Activated CD4-positive, CD25-positive, alpha-beta regulatory T cell treated with anti-CD3 and anti-CD28 coated beads, Interleukin-2, amount 50 U/mL, for 24 hours (primary cell): Measurements from ENCODE around the gene ARHGEF6.

Experiments used
- ATAC-seq, 2 donors: fragments of 150-1000 bp; cut with Tn5 transposase; one replicate each; pipeline ENCODE4 v1.10.0; 2021; ENCODE audit warnings: mild to moderate bottlenecking in 1 of 2, moderate library complexity in 1 of 2

The ARHGEF6 gene

DNA sequence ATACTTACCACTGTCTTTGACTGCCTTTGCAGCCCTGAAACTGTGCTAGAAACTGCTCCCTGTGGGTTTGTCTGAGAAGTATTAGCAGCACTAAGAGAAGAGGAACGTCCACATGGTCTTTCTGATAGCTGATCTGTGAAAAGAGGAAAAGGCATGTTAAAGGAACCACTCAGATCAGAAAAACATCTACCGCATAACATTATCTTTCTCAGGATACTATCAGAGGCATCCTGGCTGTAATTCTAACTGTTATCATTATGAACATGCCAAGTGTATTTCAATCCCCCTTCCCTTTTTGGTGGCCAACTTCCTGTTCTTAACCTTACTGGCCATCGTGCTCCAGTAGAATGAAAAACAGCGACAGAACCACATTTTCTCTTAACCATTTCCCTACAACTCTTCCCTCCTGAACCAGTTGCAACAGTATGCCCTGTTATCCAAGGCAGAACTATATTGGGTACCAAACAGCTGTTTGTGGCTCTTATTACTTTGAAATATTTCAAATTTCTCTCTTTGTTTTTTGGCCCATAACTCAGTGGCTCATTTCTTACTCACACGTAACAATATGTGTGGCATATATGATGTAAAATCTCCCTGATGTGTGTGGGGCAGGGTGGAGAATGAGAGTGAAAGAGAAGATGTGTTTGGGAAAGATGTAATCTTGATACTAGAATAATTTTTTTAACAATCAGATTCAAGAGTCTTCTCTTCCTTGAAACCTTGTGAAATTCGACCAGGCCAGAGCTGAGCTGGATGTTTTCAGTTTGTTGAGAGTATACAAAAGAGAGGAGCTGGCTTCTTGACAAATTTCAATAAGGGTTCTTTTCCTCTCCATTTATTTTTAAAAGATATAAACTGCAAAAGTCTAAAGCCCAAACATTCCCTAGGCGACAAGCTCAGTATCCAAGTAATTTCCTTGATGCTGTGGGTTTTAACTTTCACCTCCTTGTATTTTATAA, 35.2 kb downstream of the ARHGEF6 start:
- ATAC-seq: no peak

DNA sequence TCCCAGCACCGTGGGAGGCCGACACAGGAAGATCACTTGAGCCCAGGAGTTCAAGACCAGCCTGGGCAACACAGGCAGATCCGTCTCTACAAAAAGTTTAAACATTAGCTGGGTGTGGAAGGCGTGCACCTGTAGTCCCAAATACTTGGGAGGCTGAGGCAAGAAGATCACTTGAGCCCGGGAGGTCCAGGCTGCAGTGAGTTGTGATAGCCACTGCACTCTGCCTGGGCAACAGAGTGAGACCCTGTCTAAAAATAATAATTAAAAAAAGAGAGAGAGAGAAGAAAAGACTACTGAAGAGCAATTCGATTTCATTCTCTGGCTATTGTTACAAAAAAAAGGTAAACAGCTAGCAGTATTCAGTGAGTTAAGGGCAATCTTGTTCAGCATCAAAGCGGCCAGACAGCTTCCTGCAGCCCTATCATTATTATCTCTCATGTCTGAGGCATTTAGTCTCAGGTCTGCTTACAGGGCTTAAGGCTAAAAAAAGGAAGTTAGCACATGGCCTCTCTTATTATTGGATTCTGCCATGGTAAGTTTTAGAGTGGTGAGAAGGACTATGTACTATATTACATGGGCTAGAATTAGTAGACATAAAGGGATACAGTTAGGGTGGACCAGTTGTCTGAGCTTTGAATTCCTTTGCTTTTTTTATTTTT, 37.9 kb downstream of the ARHGEF6 start:
- no peak for ATAC-seq

DNA sequence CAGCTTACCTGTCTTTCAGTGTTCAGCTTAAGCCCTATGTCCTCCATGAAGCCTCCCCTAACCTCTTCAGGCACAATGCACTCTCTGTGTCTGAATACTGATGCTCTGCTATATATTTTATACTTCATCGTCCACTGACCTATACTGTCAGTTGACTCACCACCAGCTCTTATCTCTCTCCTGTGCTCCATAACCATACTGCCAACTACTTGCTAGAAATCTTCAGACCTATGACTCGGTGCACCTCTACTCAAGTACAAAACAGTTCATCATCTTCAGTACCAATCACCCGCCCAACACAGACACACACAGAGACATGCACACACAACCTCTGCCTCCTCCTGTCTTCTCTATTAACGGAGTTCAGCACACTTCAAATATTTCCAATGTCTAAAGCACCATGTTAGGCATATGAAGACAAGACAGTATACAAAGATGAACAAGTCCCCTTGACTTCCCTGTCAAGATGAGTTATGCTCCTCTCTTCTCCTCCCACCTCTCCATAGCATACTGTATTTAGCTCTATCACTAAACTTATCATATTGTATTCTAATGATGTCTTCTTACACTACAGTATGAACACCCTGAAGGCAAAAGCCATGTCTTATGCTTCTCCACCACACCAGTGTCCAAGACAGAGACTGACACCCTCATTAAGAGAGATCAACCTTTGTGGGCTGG, 42.5 kb downstream of the ARHGEF6 start:
- ATAC-seq: peak in 1 of 2 donors; percentile 21

DNA sequence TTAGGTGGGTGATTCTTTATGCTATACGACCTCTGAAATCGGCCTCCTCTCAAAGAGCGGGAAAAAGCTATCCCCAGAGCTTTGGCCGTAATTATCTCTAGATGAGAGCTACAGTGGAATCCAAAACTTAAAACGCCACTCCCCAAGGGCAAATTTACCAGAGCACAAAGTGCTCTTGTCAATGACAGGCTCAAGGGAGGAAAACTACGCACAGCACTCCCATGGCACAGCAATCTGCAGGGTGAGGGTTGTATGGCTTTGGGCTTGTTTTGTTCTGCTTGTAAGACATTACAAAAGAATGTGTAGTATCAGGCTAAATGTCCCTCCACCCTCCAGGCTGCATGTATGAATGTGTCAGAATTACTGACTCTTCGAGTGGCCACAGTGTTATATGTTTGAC, 44.0 kb downstream of the ARHGEF6 start:
- ATAC-seq: no peak

DNA sequence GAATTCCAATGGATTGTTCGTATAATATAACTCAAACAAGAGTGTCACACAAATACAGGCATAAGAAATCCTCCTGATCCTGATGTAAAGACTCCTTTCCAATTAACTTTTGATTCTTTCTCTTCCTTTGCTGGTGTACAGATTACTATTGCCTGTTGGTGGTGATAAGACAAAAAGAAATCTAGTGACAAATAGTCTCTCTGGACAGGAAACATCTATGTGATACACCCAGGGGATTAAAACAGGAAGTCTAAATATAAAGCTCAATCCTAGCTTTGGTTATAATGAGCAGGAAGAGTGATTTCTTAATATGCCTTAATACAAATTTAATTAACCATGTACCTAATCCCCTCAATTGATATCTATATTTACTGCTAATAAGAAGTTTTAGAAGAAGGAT, 45.1 kb downstream of the ARHGEF6 start:
- no peak for ATAC-seq

DNA sequence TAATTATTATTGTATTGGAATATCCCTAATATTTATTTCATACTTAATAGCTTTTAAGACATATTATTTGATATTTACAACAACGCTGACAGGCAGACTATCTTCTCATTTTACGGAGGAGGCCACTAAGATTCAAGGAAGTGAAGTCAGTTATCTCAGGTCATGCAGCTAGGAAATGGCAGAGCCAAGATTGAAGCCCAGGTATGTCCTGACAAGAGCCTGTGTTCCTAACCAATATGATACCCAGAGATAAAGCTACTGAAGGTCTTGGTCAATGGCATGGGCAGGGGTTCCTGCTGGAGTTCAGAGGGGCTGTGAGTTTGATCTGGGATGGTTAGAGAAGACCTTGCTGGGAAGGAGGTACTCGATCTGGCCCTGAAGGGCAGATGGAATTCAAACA, 47.1 kb downstream of the ARHGEF6 start:
- ATAC-seq: no peak

DNA sequence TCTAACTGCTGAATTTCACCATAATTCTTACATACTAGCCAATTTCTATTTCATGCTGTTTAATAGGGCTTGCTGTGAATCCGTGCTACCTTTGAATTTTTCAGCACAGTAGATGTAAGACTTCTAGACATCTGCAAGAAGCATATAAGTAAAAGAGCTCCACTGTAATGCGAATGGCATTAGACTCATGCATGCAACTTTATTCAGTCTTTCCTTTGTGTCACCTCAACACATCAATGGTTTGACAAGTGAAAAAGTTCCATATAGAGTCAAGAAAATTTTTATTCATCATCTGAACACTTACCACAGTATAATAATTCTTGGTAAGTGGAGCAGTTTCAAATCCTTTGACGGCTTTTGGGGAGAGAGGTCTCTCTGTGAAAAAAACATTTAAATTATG, 48.9 kb downstream of the ARHGEF6 start:
- ATAC-seq: peak; percentile 68 to 76

DNA sequence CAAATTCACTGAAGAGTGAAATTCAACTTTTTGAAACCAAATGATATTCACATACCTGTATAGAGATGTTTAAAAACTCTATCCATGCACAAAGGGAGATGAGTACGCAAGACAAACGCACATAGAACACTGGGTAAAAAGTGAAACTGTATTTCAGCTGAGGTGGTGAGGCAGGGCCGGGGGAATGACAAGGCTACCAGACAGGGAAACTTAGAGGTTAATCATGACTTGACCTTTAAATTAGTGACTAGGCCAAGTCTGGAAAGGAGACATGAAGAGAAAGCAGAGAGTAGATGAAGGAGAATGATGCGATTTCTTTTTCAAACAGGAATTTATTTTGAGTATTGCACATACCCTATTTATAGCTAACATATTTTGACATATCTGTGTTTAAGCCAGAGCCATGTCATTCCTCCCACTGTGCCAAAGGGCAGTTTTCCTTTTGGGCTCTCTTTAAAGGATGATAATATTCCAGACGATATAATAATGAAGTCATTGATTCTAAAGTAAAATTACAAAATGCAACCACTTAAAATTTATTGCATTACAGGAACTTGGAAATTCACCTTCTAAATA, 49.4 kb downstream of the ARHGEF6 start:
- ATAC-seq: peak; percentile 85 to 88

DNA sequence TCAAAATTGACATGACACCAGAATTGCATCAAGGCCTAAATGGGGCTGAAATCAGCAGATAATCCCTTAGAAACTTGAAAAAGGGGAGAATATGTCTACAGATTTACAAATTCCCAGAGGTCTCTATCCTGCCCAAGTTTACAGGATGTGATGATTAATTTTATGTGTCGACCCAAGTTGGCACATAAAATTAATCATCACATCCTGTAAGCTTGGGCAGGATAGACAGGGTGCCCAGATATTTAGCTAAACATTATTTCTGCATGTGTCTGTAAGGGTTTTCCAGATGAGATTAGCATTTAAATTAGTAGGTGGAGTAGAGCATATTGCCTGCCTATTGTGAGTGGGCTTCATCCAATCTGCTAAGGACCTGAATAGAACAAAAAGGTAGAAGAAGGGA, 52.3 kb downstream of the ARHGEF6 start:
- ATAC-seq: no peak

DNA sequence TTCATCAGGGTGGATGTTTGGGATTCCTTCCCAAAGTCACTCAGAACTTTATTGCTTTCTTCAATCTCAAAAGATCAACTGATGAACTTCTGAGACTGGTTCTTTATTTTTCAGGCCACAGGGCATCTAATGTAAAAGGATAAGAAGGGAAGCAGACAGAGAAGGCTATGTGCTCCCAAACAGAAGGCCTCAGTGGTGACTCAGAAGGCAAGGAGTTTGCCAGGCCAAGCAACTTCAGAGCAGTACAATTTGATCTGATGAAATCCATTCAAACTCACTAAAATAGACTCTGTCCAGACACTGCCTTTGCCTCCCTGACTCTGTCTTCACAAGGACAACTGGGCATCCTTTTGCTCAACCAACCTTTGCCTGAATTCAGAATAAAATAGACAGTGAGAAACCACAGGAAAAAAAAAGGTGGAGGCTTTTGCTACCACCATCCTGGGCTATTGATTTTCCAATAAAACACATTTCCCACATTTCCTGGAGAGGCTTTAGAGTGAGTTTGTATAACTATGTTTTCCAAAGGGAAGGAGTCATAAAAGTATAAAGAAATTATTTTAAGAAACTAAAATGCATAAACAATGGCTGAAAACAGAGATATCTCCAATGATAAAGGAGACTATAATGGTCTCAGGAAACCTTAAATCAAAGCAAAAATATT, 55.2 kb downstream of the ARHGEF6 start:
- ATAC-seq: no peak

DNA sequence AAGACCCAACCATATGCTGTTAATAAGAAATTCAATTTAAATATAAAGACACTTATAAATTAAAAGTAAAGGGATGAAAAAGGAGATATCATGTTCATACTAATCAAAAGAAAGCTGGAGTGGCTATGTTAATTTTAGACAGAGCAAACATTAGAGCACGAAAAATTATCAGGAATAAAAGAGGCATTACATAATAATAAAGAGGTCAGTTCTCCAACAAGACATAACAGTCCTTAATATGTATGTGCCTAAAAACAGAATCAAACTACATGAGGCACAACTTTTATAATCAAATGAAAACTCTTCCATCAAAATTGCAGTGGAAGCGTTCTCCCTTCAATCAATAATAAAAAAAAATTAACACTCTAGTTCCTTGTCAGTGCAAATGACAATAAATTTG, 62.6 kb downstream of the ARHGEF6 start:
- no peak for ATAC-seq

DNA sequence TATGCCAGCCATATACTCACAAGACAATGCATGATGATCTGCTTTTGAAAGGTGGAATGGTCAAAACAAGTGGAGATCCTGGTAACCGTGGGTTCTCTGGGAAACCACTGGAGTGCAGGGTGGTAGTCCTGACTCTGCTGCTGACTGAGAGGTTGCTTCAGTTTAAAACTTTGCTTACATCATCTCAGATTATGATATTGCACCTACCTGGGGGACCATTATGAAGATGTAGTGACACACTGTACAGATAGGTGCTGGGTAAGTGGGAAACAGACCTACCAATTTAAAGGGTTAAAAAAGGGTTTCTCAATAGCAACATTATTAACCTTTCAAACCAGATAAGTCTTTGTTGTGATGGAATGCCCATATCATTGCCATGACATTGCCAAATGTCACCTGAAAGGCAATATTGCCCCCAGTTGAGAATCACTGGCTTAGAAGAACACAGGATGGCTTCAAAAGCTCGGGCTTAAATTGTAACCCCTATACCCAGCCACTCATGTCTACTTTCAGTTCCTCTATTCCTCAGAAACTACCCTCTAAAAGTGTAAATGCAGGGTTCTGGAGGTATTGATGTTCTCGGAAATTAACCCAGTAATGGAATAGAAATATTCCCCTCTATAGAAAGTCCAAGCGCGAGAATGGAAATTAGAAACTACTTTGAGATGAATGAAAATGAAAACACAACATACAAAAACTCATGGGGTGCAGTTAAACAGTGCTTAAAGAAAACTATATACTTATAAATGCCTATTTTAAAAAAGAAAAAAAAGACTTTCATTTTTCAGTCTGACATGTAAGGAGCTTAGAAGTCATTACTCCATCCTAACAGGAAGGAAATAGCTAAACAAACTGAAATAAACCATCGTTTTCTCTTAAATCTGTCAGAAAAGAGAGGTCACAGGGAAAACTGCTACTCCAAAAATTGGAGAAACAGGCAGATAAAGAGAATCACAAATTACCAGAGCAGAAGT, 65.8 kb downstream of the ARHGEF6 start:
- ATAC-seq: peak; percentile 55 to 71

DNA sequence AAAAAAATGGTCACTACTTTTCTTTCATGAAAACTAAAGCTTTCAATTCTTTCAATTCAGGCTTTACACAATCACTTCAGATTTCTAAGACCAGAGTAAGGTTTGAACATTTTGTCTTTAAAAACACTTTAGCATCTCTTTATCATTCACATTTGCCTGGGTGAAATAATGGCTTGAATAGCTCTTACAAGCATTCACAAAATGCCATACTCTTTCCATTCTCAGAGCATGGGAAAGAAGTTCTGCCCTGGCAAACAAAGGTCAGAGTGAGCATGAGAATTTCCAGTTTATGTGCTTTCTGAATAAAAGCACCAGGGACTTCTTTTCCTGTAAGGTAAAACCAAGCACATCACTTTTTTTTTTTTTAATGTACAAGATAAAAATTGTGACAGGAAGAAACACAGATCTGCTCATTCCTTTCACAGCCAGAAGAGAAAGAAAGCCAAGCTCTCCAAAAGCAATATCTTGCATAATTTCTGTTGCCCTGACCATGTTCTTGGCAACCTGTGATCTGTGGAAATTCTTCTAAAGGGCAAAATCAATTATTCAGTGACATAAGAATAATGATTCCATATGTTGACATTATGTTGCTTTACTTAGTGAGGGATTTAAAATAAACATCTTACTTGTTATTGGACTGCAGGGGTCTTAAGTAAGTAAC, 68.0 kb downstream of the ARHGEF6 start:
- ATAC-seq: no peak

DNA sequence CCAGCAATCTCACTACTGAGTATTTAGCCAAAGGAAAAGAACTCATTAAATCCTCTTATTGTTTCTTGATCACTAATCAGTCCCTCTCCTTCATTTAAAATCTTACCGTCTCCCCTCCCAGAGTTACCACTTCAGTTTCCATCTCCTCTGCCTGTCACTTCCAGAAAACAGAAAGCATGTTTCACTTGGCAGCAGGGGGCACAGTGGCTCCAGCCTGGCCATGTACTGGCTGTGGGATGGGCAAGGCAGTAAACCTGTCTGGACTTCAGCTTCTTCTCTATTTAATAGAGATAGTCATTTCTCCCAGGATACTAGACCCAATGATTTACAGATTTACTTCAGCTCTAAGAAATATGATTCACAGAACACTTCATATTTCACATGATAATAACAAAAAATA, 69.6 kb downstream of the ARHGEF6 start:
- ATAC-seq: peak in 1 of 2 donors; percentile 16

DNA sequence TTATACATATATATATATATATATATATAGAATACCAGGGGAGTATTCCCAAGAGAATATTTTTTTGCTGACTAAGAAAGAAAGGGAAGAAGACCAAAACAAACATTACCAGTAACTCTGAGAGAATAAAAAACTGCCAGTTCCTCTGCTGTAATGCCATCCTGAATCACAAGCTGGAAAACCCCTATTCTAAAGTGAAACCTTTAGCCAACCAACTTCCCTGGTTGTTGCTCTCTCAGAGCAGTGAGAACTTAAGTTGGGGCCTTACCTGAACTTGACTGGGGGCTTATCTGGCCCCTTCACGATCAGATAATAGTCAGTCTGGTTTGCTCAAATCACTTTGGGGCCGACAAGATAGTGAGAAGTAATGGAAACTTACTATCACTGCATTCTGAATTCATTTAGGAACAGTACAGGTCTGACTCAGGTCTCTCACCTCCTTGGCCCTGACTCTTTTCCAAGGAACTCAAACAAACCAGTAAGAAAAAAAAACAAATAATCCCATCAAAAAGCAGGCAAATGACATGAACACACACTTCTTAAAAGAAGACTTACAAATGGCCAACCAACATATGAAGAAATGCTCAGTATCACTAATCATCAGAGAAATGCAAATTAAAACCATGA, 70.3 kb downstream of the ARHGEF6 start:
- ATAC-seq: peak; percentile 77 to 79

DNA sequence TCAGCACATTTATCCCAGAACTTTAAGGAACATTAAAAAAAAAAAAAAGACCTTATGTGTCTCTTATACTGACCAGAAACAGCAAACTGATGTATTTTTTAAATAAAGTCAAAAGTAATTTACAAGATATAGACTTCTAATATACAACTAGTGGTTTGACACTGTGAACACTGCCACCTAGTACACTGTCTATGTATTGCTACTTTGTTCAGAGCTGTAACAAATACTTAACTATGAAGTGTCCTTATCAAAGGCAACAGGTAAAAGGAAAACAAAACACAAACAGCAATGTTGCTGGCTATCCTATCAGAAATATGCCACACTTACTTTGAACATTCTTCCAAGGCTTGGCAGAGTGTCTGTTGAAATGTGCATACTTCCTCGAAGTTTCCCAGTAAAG, 72.4 kb downstream of the ARHGEF6 start:
- no peak for ATAC-seq

DNA sequence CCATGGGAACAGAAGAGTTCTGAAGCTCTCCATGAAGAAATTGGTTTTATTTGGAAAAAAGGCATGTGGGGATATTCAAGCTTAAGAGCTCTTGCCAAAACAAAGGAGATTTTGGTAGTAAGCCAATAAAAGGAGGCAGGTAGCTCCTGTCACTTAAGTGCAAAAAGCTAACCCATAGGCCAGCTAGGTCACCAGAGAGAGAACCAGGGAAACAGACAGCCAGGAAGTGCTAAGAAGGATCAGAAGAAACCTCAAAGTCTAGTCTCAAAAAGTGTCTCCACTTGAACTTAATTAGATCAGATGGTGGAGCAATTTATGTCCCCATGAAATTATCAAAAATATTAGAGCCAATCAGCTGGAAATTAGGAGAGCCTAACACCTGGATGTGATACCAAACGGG, 83.6 kb downstream of the ARHGEF6 start:
- no peak for ATAC-seq

DNA sequence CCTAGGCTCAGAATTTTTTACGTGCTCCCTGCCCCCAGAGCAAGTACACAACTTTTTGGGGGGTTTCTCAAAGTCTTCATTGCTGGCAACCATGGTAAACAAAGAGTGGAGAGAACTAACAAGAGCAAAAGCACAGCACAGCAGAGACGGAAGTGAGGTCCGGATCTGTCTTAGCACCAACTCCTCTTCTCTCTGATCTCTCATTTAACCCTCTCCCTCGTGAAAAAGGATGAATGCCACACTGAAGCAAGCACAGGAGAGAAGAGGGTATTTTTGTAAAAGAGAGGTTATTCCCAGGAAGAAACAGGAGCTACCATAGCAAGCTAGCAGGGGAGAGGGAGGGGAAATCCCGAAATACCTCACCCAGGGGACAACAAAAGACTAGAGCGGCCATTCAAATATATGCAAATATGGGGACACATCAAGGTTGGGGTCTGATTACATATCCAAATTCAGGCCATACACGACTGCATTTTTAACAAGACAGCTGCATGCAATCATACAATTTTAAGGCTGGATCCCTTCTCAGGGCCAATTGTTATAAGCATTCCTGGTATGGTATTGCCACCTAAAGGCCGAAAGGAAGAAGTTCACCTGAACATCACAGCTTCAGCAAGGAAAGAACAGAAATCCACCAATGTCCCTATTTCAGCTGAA, 86.2 kb downstream of the ARHGEF6 start:
- ATAC-seq: peak; percentile 70 to 80

DNA sequence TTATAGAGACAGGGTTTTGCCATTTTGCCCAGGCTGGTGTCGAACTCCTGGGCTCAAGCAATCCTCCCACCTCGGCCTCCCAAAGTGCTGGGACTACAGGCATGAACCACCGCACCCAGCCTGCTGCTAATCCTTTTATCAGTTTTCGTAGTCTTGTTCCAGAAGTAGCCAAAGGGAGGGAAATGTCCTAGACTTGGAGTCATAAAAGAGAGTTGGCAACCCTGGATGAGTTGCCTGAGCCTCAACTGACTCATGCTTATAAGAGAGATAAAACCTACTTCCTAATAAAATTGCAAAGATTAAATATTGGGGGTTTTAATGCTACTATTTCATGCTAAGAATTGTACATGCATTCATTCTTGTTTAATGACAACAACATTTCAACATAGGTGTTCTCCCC, 88.5 kb downstream of the ARHGEF6 start:
- ATAC-seq: no peak
